Muscle of back (tissue), 13 donors: ENCODE results near the gene USP17L15. TPM values are rescaled to one million over a fixed set of nuclear protein-coding genes. Genes with fewer than 3 reads are reported as not detected.
"Not testable (repeated sequence)": the region's sequence is repeated elsewhere in the genome, so short reads cannot be mapped to it uniquely, and the experiment has no call there.

Experiments used
- DNase-seq, 3 donors: peaks; one replicate each; pipeline versions ENCODE4 v3.0.0 to v3.0.0-alpha.2; 2013
- long read RNA-seq, 9 donors: transcript quantifications; one replicate each; lab custom pipeline, GENCODE V29; 2026
- polyA plus RNA-seq, 10 donors: library from polyadenylated mRNA; unstranded; fragments of 120-200 nt; gene quantifications; one replicate each; pipeline ENCODE4 v1.2.1, GENCODE V29; 2013; ENCODE audit not compliant: insufficient read length in 10 of 10

Gene USP17L15, protein sequence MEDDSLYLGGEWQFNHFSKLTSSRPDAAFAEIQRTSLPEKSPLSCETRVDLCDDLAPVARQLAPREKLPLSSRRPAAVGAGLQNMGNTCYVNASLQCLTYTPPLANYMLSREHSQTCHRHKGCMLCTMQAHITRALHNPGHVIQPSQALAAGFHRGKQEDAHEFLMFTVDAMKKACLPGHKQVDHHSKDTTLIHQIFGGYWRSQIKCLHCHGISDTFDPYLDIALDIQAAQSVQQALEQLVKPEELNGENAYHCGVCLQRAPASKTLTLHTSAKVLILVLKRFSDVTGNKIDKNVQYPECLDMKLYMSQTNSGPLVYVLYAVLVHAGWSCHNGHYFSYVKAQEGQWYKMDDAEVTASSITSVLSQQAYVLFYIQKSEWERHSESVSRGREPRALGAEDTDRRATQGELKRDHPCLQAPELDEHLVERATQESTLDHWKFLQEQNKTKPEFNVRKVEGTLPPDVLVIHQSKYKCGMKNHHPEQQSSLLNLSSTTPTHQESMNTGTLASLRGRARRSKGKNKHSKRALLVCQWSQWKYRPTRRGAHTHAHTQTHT
- not detected for polyA plus RNA-seq
- long read RNA-seq, donor 1: 0 reads
- long read RNA-seq, donor 2: 0 reads
- long read RNA-seq, donor 3: 0 reads
- long read RNA-seq, donor 4: 0 reads
- long read RNA-seq, donor 5: 0 reads
- long read RNA-seq, donor 6: 0 reads
- long read RNA-seq, donor 7: 0 reads
- long read RNA-seq, donor 8: 0 reads
- long read RNA-seq, donor 9: 0 reads

DNA sequence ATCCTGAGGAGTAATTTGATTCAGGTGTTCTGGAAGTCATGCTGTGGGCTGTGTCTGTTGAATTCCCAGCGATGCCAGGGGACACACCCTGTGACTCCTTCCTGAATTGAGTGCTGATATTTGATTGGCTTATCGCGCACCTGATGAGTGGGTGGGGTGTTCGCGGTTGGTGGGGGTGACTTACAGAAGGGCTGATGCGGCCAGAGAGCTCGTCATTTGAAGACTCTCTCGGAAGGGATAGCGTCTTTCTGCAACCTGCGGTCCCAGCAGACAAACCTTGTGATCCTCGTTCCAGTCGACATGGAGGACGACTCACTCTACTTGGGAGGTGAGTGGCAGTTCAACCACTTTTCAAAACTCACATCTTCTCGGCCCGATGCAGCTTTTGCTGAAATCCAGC is at the start of gene USP17L15:
Gene USP17L15 (plus strand): TSS at position 301 of the 400 bp plus-strand sequence. CDS start 0 bp downstream, at position 301.
- DNase-seq: not testable (repeated sequence)

DNA sequence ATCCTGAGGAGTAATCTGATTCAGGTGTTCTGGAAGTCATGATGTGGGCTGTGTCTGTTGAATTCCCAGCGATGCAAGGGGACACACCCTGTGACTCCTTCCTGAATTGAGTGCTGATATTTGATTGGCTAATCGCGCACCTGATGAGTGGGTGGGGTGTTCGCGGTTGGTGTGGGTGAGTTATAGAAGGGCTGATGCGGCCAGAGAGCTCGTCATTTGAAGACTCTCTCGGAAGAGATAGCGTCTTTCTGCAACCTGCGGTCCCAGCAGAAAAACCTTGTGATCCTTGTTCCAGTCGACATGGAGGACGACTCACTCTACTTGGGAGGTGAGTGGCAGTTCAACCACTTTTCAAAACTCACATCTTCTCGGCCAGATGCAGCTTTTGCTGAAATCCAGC is 23.8 kb upstream of the USP17L15 start, which contains the start of gene USP17L10:
Gene USP17L10 (plus strand): TSS at position 301 of the 400 bp plus-strand sequence. CDS start 0 bp downstream, at position 301.
- not testable (repeated sequence) for DNase-seq

DNA sequence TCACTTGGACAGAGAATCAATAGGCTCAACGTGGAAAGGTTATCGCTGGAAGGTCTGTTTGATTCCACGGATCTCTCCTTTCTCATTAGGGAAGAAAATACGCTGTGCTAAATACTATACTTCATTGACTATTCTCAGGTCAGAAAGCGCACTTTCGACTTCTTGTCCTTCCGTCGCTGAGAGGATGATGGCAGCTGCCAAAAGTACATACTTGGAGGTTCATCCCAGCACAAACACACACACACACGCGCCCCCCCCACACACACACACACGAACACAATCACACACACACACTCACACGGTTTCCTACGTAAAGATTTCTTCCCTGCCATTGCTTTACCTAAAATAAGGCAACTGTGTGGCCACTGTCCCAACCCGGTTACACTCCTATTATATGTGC is 19.5 kb upstream of the USP17L15 start:
- not testable (repeated sequence) for DNase-seq

DNA sequence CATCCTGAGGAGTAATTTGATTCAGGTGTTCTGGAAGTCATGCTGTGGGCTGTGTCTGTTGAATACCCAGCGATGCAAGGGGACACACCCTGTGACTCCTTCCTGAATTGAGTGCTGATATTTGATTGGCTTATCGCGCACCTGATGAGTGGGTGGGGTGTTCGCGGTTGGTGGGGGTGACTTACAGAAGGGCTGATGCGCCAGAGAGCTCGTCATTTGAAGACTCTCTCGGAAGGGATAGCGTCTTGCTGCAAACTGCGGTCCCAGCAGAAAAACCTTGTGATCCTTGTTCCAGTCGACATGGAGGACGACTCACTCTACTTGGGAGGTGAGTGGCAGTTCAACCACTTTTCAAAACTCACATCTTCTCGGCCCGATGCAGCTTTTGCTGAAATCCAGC is 19.1 kb upstream of the USP17L15 start, which contains the start of gene USP17L11:
Gene USP17L11 (plus strand): TSS at position 301 of the 400 bp plus-strand sequence. CDS start 0 bp downstream, at position 301.
- not testable (repeated sequence) for DNase-seq

DNA sequence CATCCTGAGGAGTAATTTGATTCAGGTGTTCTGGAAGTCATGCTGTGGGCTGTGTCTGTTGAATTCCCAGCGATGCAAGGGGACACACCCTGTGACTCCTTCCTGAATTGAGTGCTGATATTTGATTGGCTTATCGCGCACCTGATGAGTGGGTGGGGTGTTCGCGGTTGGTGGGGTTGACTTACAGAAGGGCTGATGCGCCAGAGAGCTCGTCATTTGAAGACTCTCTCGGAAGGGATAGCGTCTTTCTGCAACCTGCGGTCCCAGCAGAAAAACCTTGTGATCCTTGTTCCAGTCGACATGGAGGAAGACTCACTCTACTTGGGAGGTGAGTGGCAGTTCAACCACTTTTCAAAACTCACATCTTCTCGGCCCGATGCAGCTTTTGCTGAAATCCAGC is 14.3 kb upstream of the USP17L15 start, which contains the start of gene USP17L12:
Gene USP17L12 (plus strand): TSS at position 301 of the 400 bp plus-strand sequence. CDS start 0 bp downstream, at position 301.
- DNase-seq: not testable (repeated sequence)

DNA sequence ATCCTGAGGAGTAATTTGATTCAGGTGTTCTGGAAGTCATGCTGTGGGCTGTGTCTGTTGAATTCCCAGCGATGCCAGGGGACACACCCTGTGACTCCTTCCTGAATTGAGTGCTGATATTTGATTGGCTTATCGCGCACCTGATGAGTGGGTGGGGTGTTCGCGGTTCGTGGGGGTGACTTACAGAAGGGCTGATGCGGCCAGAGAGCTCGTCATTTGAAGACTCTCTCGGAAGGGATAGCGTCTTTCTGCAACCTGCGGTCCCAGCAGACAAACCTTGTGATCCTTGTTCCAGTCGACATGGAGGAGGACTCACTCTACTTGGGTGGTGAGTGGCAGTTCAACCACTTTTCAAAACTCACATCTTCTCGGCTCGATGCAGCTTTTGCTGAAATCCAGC is 9.6 kb upstream of the USP17L15 start, which contains the start of gene USP17L13:
Gene USP17L13 (plus strand): TSS at position 301 of the 400 bp plus-strand sequence. CDS start 0 bp downstream, at position 301.
- DNase-seq: not testable (repeated sequence)

DNA sequence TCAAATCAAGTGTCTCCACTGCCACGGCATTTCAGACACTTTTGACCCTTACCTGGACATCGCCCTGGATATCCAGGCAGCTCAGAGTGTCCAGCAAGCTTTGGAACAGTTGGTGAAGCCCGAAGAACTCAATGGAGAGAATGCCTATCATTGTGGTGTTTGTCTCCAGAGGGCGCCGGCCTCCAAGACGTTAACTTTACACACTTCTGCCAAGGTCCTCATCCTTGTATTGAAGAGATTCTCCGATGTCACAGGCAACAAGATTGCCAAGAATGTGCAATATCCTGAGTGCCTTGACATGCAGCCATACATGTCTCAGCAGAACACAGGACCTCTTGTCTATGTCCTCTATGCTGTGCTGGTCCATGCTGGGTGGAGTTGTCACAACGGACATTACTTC is 3.9 kb upstream of the USP17L15 start:
- not testable (repeated sequence) for DNase-seq

DNA sequence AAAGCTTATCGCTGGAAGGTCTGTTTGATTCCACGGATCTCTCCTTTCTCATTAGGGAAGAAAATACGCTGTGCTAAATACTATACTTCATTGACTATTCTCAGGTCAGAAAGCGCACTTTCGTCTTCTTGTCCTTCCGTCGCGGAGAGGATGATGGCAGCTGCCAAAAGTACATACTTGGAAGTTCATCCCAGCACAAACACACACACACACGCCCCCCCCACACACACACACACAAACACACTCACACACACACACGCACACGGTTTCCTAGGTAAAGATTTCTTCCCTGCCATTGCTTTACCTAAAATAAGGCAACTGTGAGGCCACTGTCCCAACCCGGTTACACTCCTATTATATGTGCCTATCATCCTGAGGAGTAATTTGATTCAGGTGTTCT is 4.3 kb downstream of the USP17L15 start:
- DNase-seq: not testable (repeated sequence)

DNA sequence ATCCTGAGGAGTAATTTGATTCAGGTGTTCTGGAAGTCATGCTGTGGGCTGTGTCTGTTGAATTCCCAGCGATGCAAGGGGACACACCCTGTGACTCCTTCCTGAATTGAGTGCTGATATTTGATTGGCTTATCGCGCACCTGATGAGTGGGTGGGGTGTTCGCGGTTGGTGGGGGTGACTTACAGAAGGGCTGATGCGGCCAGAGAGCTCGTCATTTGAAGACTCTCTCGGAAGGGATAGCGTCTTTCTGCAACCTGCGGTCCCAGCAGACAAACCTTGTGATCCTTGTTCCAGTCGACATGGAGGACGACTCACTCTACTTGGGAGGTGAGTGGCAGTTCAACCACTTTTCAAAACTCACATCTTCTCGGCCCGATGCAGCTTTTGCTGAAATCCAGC is 9.4 kb downstream of the USP17L15 start, which contains the start of gene USP17L17:
Gene USP17L17 (plus strand): TSS at position 301 of the 400 bp plus-strand sequence. CDS start 0 bp downstream, at position 301.
- not testable (repeated sequence) for DNase-seq

DNA sequence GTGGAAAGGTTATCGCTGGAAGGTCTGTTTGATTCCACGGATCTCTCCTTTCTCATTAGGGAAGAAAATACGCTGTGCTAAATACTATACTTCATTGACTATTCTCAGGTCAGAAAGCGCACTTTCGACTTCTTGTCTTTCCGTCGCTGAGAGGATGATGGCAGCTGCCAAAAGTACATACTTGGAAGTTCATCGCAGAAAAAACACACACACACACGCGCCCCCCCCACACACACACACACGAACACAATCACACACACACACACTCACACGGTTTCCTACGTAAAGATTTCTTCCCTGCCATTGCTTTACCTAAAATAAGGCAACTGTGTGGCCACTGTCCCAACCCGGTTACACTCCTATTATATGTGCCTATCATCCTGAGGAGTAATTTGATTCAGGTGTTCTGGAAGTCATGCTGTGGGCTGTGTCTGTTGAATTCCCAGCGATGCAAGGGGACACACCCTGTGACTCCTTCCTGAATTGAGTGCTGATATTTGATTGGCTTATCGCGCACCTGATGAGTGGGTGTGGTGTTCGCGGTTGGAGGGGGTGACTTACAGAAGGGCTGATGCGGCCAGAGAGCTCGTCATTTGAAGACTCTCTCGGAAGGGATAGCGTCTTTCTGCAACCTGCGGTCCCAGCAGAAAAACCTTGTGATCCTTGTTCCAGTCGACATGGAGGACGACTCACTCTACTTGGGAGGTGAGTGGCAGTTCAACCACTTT is 13.9 kb downstream of the USP17L15 start, which contains the start of gene USP17L18:
Gene USP17L18 (plus strand): TSS at position 678 of the 728 bp plus-strand sequence. CDS start 0 bp downstream, at position 678.
- not testable (repeated sequence) for DNase-seq

DNA sequence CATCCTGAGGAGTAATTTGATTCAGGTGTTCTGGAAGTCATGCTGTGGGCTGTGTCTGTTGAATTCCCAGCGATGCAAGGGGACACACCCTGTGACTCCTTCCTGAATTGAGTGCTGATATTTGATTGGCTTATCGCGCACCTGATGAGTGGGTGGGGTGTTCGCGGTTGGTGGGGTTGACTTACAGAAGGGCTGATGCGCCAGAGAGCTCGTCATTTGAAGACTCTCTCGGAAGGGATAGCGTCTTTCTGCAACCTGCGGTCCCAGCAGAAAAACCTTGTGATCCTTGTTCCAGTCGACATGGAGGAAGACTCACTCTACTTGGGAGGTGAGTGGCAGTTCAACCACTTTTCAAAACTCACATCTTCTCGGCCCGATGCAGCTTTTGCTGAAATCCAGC is 18.9 kb downstream of the USP17L15 start, which contains the start of gene USP17L19:
Gene USP17L19 (plus strand): TSS at position 301 of the 400 bp plus-strand sequence. CDS start 0 bp downstream, at position 301.
- DNase-seq: not testable (repeated sequence)

DNA sequence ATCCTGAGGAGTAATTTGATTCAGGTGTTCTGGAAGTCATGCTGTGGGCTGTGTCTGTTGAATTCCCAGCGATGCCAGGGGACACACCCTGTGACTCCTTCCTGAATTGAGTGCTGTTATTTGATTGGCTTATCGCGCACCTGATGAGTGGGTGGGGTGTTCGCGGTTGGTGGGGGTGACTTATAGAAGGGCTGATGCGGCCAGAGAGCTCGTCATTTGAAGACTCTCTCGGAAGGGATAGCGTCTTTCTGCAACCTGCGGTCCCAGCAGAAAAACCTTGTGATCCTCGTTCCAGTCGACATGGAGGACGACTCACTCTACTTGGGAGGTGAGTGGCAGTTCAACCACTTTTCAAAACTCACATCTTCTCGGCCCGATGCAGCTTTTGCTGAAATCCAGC is 23.6 kb downstream of the USP17L15 start, which contains the start of gene USP17L20:
Gene USP17L20 (plus strand): TSS at position 301 of the 400 bp plus-strand sequence. CDS start 0 bp downstream, at position 301.
- not testable (repeated sequence) for DNase-seq

DNA sequence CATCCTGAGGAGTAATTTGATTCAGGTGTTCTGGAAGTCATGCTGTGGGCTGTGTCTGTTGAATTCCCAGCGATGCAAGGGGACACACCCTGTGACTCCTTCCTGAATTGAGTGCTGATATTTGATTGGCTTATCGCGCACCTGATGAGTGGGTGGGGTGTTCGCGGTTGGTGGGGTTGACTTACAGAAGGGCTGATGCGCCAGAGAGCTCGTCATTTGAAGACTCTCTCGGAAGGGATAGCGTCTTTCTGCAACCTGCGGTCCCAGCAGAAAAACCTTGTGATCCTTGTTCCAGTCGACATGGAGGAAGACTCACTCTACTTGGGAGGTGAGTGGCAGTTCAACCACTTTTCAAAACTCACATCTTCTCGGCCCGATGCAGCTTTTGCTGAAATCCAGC is 28.4 kb downstream of the USP17L15 start, which contains the start of gene USP17L21:
Gene USP17L21 (plus strand): TSS at position 301 of the 400 bp plus-strand sequence. CDS start 0 bp downstream, at position 301.
- DNase-seq: not testable (repeated sequence)

DNA sequence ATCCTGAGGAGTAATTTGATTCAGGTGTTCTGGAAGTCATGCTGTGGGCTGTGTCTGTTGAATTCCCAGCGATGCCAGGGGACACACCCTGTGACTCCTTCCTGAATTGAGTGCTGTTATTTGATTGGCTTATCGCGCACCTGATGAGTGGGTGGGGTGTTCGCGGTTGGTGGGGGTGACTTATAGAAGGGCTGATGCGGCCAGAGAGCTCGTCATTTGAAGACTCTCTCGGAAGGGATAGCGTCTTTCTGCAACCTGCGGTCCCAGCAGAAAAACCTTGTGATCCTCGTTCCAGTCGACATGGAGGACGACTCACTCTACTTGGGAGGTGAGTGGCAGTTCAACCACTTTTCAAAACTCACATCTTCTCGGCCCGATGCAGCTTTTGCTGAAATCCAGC is 33.1 kb downstream of the USP17L15 start, which contains the start of gene USP17L22:
Gene USP17L22 (plus strand): TSS at position 301 of the 400 bp plus-strand sequence. CDS start 0 bp downstream, at position 301.
- not testable (repeated sequence) for DNase-seq

DNA sequence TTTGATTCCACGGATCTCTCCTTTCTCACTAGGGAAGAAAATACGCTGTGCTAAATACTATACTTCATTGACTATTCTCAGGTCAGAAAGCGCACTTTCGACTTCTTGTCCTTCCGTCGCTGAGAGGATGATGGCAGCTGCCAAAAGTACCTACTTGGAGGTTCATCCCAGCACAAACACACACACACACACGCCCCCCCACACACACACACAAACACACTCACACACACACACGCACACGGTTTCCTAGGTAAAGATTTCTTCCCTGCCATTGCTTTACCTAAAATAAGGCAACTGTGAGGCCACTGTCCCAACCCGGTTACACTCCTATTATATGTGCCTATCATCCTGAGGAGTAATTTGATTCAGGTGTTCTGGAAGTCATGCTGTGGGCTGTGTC is 37.5 kb downstream of the USP17L15 start:
- DNase-seq: not testable (repeated sequence)

Other genes starting within 250 kb of the USP17L15 start
- under 1 TPM in 2 of 10 donors, not detected in 8; 0.13 to 0.20 TPM for gene FAM90A26, start 64.0 kb upstream of the USP17L15 start, polyA plus RNA-seq
- gene USP17L10, start 23.7 kb upstream of the USP17L15 start, polyA plus RNA-seq: not detected
- gene USP17L11, start 19.0 kb upstream of the USP17L15 start, polyA plus RNA-seq: not detected
- gene USP17L12, start 14.2 kb upstream of the USP17L15 start, polyA plus RNA-seq: not detected
- gene USP17L13, start 9.5 kb upstream of the USP17L15 start, polyA plus RNA-seq: not detected
- not detected for gene USP17L17, start 9.5 kb downstream of the USP17L15 start, polyA plus RNA-seq
- not detected for gene USP17L18, start 14.2 kb downstream of the USP17L15 start, polyA plus RNA-seq
- not detected for gene USP17L19, start 19.0 kb downstream of the USP17L15 start, polyA plus RNA-seq
- gene USP17L20, start 23.7 kb downstream of the USP17L15 start, polyA plus RNA-seq: not detected
- gene USP17L21, start 28.5 kb downstream of the USP17L15 start, polyA plus RNA-seq: not detected
- gene USP17L22, start 33.2 kb downstream of the USP17L15 start, polyA plus RNA-seq: not detected
- not detected for gene USP17L24, start 90.8 kb downstream of the USP17L15 start, polyA plus RNA-seq
- not detected for gene USP17L25, start 95.5 kb downstream of the USP17L15 start, polyA plus RNA-seq
- gene USP17L26, start 100.3 kb downstream of the USP17L15 start, polyA plus RNA-seq: not detected
- gene USP17L5, start 105.0 kb downstream of the USP17L15 start, polyA plus RNA-seq: not detected
- not detected for gene USP17L27, start 109.8 kb downstream of the USP17L15 start, polyA plus RNA-seq
- not detected for gene USP17L28, start 114.5 kb downstream of the USP17L15 start, polyA plus RNA-seq
- gene USP17L29, start 119.3 kb downstream of the USP17L15 start, polyA plus RNA-seq: not detected
- not detected for gene USP17L30, start 128.7 kb downstream of the USP17L15 start, polyA plus RNA-seq
- not detected for gene DEFB131A, start 210.0 kb downstream of the USP17L15 start, polyA plus RNA-seq